Astrocyte of the spinal cord (primary cell): ENCODE data around the gene PFKL.

Experiments
- DNase-seq: peaks from one replicate; pipeline ENCODE4 v3.0.0; 2011; ENCODE audit warnings: low read depth, low spot score
- H3K4me3 ChIP-seq: 2 replicates; pipeline ENCODE4 v1.5.1; 2011; ENCODE audit warnings: low read depth, mild to moderate bottlenecking, low read length, moderate library complexity
- CTCF ChIP-seq: IDR thresholded peaks from 2 replicates; pipeline ENCODE4 v1.5.1; 2012; ENCODE audit warnings: low read depth, mild to moderate bottlenecking, low read length, inconsistent platforms
- in situ Hi-C: cut with HindIII; loops from 2 replicates; pipeline ENCODE4 v1.10.0; 2017; ENCODE audit warnings: low sequenced_read_pairs

The PFKL gene

DNA sequence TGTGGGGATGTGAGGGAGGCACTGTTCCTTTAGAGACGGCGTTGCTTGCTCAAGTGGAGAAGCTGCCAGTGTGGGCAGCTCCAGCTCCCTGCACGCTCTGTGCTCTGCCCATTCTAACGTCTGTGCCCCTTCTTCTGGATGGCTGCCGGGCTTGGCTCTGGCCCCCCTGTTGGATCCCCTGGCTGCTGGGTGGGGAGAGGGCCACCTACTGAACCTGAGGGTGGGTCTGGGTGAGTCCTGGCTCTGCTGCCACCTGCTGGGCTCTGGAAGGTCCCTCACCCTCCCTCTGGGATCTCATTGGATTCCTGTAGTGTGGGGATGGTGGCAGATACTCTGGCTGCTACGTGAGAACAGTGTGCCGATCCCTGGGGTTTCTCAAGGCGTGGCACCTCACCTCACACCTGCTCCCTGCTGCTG lies 5.0 kb downstream of the PFKL start:
- in situ Hi-C loops: no loop called here
- no peak overlapping the region for H3K4me3 ChIP-seq
- TF ChIP-seq CTCF: peak; percentile 78
- DNase-seq: peak; percentile 31

DNA sequence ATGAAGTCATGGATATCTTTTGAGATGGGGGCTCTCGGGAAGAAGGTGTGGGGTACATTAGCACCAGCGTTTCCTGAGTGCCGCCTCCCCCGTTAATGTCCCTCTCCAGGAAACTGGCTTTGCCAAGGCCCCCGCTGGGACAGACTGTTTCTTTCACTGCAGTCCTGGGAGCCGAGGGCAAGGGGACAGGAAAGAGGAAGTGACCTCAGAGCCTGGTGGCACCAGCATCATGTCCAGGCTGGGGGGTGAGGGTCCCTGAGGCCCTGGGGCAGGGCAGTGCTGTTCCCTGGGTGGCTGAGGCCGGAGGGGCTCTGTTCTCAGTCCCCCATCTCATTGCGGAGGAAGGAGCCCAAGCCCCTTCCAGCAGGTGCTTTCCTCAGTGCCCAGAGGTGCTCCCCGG lies 5.8 kb downstream of the PFKL start:
- no peak for TF ChIP-seq CTCF
- in situ Hi-C loops: no loop called here
- H3K4me3 ChIP-seq: no peak overlapping the region
- no peak for DNase-seq

GRCh38 chr21:44306936-44307704 lies 7.3 kb downstream of the PFKL start:
- no peak for TF ChIP-seq CTCF
- H3K4me3 ChIP-seq: no peak overlapping the region
- in situ Hi-C loops: no loop called here
- no peak for DNase-seq

DNA sequence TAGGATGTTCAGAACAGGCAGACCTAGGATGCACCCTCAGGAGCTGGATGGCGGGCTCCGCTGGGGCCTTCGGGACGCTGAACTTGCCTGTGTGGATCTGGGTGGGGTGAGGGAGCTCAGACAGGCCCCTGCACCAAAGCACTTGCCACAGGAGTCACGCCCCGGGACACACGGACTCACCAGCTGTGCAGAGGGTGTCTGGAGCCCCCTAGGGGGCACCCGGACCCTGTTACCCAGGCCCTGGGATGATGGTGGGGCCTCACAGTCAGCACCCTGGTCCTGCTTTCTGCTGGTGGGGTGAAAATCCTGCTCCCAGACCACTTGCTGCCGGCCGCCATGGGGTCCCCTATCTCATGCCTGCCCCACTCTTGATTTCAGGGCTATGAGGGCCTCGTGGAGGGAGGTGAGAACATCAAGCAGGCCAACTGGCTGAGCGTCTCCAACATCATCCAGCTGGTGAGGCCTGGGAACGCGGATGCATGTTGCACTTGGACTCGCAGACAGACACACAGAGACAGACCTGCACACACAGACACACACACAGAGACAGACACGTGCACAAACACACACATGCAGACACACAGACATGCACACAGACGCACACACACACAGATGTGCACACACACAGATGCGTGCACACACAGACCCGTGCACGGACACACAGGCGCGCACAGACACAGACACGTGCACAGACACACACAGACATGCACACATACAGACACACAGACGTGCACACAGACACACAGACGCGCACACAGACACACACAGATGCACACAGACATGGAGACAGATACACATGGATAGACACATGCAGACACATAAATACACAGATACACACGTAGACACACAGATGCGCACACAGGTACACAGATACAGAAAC lies 11.0 kb downstream of the PFKL start:
- in situ Hi-C loops: no loop called here
- no peak for TF ChIP-seq CTCF
- DNase-seq: no peak
- H3K4me3 ChIP-seq: no peak overlapping the region

- H3K4me3 ChIP-seq: no peak overlapping the region
- TF ChIP-seq CTCF: no peak
- in situ Hi-C loops: no loop called here
- DNase-seq: no peak
Measured at GRCh38 chr21:44312089-44312488, 12.2 kb downstream of the PFKL start.

DNA sequence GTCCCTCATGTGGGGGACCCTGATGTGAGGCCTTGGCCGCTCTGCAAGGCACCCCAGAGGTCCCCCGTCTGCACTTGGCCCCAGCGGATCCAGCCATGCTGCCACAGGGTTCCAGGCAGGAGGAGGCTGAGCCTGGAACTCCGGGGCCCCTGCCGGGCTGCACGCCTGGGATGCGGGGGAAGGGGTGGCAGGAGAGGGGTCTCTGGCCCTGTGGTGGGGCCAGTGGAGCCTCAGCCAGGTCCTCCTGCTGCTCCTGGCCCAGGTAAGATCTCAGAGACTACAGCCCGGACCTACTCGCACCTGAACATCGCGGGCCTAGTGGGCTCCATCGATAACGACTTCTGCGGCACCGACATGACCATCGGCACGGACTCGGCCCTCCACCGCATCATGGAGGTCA lies 12.9 kb downstream of the PFKL start:
- no peak overlapping the region for H3K4me3 ChIP-seq
- TF ChIP-seq CTCF: no peak
- in situ Hi-C loops: no loop called here
- no peak for DNase-seq
